ENCODE results near the gene KCTD17.

The KCTD17 gene

DNA sequence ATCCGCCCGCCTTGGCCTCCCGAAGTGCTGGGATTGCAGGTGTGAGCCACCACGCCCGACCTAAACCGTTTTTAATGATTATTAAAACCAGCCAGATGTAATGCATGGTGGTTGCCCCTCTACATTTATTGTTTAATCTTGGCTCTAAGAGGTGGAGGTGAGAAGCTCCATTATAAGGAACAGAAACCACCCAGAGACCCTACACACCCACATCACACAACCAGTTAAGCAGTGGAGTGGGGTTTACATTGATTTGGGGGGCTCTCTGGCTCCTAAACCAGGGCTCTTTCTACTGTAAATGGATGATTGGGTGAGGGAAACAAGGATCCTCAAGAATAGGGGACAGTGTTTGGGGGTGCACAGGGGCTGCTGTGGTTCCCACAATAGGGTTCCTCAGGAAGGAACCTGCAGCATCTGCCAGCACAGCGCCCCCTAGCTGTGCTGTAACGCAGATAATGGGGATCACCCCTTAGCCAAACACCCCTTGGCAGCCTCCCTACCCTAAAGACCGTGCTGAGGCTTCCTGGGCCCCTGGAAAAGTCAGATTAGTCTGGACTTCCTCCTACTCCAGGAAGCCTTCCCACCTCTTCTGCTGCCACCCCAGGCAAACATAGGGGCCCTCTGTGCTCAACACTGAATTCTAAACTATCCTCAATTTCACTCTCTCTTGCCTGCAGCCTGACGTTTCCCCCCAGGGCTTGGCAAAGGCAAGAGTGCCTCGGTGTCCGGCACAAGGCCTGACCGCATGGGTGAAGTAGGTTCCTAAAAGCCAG is 29.6 kb upstream of the KCTD17 start:
- DNase-seq = no peak

DNA sequence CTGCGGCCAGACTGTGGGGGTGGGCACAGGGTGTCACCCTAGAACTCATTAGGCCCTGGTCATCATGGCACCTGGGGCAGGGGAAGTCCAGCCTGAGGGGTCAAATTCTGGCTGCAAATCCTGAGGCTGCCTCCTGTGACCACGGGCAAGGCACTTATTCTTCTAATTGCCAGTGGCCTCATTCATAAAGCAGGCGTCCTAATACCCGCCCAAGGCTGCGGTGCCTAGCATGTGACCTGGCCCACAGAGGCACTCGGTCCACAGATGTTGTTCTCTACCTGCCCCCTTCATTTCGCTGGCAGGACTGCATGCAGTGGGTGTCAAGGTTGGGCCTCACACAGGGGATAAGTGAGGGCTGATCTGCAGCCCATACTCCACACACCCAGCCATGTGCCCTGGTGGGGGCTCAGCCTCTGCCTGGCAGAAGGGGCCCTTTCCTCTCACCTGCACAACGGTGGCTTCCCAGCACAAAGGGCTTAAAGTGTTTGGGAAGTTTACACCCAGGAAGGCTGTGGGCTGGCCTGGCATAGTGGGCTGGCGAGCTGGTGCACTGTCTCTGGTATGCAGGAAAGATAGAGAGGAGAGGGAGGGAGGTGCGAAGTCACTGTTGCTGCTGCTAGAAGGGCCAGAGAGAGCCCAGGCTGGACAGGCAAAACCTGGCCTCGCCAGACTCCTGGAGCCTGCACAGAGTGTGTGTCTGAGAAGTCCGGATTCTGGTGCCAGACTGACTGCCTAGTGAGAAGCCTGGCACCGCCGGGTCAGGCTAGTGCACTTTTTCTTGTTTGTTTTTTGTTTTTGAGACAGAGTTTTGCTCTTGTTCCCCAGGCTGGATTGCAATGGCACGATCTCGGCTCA is 28.8 kb upstream of the KCTD17 start:
- DNase-seq = no peak

GRCh38 chr22:37023743-37024338 is 27.7 kb upstream of the KCTD17 start:
- no peak for DNase-seq

DNA sequence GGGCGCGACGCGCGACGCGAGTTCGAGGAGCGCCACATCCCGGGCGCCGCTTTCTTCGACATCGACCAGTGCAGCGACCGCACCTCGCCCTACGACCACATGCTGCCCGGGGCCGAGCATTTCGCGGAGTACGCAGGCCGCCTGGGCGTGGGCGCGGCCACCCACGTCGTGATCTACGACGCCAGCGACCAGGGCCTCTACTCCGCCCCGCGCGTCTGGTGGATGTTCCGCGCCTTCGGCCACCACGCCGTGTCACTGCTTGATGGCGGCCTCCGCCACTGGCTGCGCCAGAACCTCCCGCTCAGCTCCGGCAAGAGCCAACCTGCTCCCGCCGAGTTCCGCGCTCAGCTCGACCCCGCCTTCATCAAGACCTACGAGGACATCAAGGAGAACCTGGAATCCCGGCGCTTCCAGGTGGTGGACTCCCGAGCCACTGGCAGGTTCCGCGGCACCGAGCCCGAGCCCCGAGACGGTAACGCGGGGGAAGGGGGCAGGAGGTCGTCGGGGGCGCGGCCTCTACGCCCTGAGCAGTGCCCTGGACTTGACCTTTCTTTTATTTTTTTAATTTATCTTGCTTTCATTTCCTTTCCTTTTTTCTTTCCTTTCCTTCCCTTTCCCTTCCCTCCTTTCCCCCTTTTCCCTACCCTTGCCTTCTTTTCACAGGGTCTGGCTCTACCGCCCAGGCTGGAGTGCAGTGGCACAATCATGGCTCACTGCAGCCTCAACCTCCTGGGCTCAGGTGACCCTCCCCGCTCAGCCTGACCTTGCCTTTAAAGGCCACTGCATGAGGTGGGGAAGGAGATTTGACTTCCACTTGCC is 27.0 kb upstream of the KCTD17 start:
- no peak for DNase-seq

GRCh38 chr22:37025500-37026070 is 26.0 kb upstream of the KCTD17 start:
- no peak for DNase-seq

DNA sequence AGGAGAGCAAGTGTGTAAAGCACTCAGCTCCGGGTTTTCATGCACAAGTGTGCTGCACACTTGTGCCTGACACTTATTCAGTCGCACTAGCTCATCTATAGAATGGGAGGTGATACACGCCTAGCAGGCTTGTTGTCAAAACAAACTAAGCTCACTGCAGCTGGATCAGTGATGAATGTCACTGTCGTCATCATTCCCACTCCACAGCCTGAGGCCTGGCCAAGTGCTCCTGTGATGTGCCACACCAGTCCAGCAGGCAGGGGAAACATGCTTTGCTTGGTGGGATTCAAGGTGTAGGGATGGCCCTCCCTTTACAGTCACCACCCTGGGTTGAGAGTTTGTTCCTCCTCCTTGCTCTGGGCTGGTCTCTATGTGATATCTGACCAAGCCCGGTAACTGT is 25.2 kb upstream of the KCTD17 start:
- no peak for DNase-seq

- no peak for DNase-seq
Measured at GRCh38 chr22:37027556-37027955, 24.0 kb upstream of the KCTD17 start.

- no peak for DNase-seq
Measured at GRCh38 chr22:37028692-37029674, 22.6 kb upstream of the KCTD17 start.

DNA sequence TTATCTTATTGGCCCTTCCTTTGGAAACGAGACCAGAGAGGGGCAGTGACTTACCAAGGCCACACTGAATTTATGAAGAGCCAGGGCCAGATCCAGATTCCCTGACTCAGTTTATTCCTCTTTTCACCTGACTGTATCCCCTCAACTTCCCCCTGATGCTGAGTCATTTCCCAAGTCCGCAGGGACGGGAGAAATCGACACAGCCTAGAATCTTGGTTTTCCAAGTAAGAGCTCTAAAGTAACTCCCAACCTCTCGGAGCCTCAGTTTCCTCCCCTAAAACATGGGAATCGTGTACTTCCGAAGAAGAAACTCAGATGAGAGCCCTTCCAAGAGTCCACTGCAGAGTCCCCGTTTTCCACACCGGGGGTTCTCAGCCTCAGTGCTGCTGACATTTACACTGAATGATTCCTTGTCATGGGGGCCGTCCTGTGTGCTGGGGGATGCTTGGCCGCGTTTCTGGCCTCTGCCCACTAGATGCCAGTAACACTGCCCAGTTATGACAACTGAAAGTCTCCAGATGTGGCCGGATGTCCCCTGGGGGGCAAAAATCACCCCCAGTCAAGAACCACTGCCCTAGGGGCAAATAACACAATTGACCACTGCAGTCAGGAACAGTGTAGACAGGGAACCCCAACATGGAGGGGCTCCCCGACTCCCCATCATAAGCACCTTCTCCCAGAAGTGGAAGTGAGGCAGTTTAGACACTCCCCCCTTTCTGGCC is 20.8 kb upstream of the KCTD17 start:
- no peak for DNase-seq

GRCh38 chr22:37032134-37032534 is 19.4 kb upstream of the KCTD17 start:
- DNase-seq = no peak

DNA sequence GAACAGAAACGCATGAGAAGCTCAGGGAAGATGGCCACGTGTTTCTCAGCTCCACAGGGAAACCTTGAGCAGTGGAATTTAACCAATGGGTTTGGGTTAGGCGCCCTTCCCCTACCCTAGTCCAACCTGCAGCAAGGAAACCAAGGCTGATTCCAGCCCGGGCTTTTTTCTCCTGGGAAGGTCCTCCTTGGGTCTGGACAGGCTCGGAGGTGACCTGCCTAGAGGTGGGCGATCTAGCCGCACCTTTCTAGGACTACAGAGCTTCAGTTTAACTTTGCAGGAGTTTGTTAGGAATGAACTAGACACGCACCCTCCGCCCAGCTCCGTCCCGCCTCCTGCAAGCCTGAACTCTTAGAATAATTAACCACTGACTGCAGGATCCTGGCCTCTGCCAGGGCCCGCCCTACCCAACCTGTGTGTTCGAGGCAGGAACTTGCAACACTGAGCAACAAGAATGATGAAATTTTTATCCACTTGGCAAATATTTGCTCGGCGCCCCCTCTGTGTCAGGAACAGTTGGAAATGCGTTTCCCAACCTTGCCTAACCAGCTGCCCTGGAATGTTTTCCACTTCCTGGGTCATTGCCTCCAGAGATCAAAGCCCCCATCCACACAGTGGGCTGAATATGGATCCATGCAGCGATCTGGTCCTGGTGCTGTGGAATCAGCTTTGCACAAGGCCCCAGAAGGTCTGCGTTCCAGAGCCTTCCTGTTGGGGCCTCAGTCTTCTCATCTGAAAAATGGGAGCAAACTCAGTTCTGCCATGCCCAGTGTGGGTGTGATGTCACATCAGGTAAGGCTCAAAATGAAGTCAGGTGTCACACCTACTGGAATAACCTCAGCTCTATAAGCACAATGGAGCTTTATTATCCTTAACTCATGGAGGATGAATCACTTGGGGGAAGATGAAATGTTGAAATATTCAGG is 18.7 kb upstream of the KCTD17 start:
- DNase-seq = no peak

- no peak for DNase-seq
Measured at GRCh38 chr22:37033605-37034430, 17.7 kb upstream of the KCTD17 start.

DNA sequence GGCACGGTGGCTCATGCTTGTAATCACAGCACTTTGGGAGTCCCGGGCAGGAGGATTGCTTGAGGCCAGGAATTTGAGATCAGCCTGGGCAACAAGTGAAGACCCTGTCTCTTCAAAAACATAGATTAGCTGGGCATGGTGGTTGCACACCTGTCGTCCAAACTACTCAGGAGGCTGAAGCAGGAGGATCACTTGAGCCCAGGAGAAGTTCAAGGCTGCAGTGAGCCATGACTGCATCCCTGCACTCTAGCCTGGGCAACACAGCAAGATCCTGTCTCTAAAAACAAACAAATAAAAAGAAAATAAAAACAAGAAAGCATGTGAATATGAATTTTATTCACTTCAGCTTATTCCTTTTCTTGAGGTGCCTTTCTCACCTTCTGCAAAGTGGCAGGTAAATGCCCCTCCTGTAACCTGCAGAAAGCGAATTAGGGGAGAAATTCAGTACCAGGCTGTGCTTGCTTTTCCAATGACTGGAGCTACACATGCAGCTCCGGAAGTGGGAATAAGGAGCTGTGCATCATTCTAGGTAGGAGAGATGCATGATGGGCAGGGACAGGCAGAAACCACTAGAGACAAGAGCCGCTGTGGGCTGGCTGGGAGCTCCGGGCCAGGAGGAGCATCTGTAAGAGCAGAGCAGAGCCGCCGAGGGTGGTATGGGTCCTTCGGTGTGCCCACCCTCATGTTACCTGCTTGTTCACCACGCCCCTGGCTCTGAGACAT is 14.7 kb upstream of the KCTD17 start:
- no peak for DNase-seq

- no peak for DNase-seq
Measured at GRCh38 chr22:37037669-37038068, 13.9 kb upstream of the KCTD17 start.

DNA sequence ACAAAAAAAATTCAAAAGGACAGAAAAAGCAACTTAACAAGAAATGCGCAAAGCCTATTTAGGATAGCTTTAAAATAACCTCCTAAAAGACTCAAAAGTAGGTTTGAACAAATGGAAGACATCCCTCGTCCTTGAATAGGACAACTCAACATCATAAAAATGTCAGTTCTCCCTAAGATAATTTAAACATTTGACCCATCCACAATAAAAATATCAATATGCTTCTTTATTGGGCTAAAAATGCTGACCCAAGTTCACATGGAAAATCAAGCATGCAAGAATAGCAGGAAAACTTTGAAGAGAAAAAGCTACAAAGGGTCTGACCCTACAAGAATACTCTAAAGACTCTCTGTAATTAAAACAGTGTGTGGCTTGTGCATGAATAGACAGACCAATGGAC is 12.1 kb upstream of the KCTD17 start:
- no peak for DNase-seq

- no peak for DNase-seq
Measured at GRCh38 chr22:37043209-37043827, 8.2 kb upstream of the KCTD17 start.

DNA sequence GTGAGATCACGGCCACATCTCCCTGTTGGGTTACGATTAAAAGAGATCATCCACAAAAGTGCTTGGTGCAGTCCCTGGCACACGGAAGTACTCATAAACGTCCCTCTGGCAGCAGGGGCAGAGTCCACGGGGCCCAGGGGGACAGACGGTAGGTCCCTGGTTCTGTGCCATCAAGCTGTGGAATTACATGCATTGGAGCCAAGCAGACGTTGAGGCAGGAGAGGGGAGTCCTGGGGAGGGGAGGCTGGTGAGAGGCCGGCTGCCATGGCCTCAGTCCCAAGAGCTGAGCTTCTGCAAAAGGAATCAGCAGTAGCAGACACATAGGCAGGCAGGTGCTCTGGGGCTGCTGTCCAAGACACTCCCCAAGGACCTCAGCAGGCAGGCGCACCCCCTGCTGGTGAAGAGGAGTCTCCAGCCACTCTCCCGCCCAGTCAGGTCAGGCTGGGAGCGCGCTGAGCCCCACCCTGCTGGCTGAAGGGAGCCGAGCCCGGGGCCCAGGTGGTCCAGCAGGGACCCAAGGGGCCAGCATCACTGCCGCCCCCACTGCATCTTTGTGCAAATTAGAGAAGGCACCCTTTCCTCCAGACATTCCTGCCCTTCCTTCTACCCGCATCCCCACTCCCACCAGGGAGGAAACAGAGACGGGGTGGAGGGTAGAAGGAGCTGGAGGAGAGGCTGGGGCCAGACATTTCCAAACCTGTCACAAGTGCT is 7.6 kb upstream of the KCTD17 start:
- no peak for DNase-seq
